ENCODE data around the gene IL21.

DNA sequence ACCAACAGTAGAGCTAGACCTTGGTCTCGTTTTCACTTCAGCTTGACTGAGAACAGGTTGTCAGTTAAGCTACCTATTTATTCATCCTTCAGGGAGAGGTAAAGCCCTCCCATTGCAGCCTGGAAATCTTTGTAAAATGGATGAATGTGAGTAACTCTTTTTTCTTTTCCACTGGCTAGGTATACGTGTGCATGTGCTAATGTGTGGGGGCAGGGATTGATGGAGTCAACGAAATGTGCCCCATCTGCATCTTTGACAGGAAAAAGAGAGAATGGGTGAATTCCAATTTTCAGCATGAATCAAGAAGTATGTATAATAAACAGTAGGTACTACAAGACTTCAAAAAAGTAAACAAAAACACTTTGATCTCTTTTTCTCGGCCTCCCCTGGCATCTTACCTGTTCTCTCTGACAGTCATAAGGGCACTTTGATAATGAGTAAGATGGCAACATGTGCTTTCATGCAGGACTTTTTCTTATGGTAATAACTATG, at the start of gene IL21:
- TF ChIP-seq, protein P1, sequence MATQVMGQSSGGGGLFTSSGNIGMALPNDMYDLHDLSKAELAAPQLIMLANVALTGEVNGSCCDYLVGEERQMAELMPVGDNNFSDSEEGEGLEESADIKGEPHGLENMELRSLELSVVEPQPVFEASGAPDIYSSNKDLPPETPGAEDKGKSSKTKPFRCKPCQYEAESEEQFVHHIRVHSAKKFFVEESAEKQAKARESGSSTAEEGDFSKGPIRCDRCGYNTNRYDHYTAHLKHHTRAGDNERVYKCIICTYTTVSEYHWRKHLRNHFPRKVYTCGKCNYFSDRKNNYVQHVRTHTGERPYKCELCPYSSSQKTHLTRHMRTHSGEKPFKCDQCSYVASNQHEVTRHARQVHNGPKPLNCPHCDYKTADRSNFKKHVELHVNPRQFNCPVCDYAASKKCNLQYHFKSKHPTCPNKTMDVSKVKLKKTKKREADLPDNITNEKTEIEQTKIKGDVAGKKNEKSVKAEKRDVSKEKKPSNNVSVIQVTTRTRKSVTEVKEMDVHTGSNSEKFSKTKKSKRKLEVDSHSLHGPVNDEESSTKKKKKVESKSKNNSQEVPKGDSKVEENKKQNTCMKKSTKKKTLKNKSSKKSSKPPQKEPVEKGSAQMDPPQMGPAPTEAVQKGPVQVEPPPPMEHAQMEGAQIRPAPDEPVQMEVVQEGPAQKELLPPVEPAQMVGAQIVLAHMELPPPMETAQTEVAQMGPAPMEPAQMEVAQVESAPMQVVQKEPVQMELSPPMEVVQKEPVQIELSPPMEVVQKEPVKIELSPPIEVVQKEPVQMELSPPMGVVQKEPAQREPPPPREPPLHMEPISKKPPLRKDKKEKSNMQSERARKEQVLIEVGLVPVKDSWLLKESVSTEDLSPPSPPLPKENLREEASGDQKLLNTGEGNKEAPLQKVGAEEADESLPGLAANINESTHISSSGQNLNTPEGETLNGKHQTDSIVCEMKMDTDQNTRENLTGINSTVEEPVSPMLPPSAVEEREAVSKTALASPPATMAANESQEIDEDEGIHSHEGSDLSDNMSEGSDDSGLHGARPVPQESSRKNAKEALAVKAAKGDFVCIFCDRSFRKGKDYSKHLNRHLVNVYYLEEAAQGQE (IDR thresholded peaks at IDR 0.05; ENCODE audit: insufficient read depth in 1 of 2, low read depth in 2 of 2, low read length in 1 of 2): no peak
- no peak for TF ChIP-seq POLR2AphosphoS5 (IDR thresholded peaks at IDR 0.05; ENCODE audit: low read depth, low read length)
